SK-N-SH (cell line): Measurements from ENCODE around the gene CDK9. TPM values are rescaled to one million over a fixed set of nuclear protein-coding genes. Genes with fewer than 3 reads are reported as not detected.

Experiments used
- CTCF ChIA-PET: fragments of 300-600, 350-600 bp; formaldehyde crosslinking; extraction: SDS; loops from one replicate; lab custom pipeline; 2021; lab: Yijun Ruan, JAX
- POLR2A ChIA-PET: fragments of 350-600 bp; sonication (Branson Sonifier 250); formaldehyde crosslinking; extraction: SDS; loops from one replicate; lab custom pipeline; 2020; ENCODE audit warnings: antibody characterized with exemption, inconsistent platforms; lab: Yijun Ruan, JAX
- DNase-seq: peaks from one replicate; pipeline ENCODE4 v3.0.0; 2012
- H2AFZ ChIP-seq: fragments of 200-600 bp; sonication (generic); 2 replicates; pipeline ENCODE4 v1.8.1; 2016; ENCODE audit warnings: antibody characterized with exemption, mild to moderate bottlenecking, low read depth
- H3F3A ChIP-seq: fragments of 200-600 bp; sonication (generic); replicated peaks from 2 replicates; pipeline ENCODE3; 2016; ENCODE audit warnings: antibody characterized with exemption, mild to moderate bottlenecking; ENCODE audit not compliant: insufficient read depth
- H3K27ac ChIP-seq, 2 experiments: fragments of 200-500 bp in 1 of 2; fragments of 200-600 bp in 1 of 2; sonication (Bioruptor generic) in 1 of 2; sonication (generic), shearing (Covaris generic) in 1 of 2; 2 replicates each; pipeline versions ENCODE4 v1.5.1 to v1.6.1; 2014 to 2016; ENCODE audit warnings: low read depth in 2 of 2, inconsistent platforms in 1 of 2, low read length in 1 of 2, mild to moderate bottlenecking in 1 of 2, mixed read lengths in 1 of 2
- H3K27me3 ChIP-seq: fragments of 200-600 bp; sonication (generic), shearing (Covaris generic); 2 replicates; pipeline ENCODE4 v1.6.1; 2016; ENCODE audit warnings: mixed run types; ENCODE audit not compliant: insufficient read depth
- H3K36me3 ChIP-seq, 2 experiments: fragments of 200-500 bp in 1 of 2; fragments of 200-600 bp in 1 of 2; sonication (Bioruptor generic) in 1 of 2; sonication (generic) in 1 of 2; replicated peaks in 1 of 2; 2 replicates each; pipeline versions ENCODE3 to v1.5.1; 2014 to 2016; ENCODE audit warnings: low read length in 1 of 2, mild to moderate bottlenecking in 1 of 2; ENCODE audit not compliant: insufficient read depth in 2 of 2, control insufficient read depth in 1 of 2
- H3K4me1 ChIP-seq, 2 experiments: fragments of 200-500 bp in 1 of 2; fragments of 200-600 bp in 1 of 2; sonication (Bioruptor generic) in 1 of 2; sonication (generic), shearing (Covaris generic) in 1 of 2; 2 replicates each; pipeline versions ENCODE4 v1.5.1 to v1.6.1; 2014 to 2016; ENCODE audit warnings: low read depth in 1 of 2, low read length in 1 of 2, mixed run types in 1 of 2; ENCODE audit not compliant: insufficient read depth in 2 of 2, control insufficient read depth in 1 of 2
- H3K4me2 ChIP-seq: fragments of 200-600 bp; sonication (generic), shearing (Covaris generic); 2 replicates; pipeline ENCODE4 v1.6.1; 2017; ENCODE audit warnings: mixed run types
- H3K4me3 ChIP-seq, 2 experiments: fragments of 200-500 bp in 1 of 2; fragments of 200-600 bp in 1 of 2; sonication (Bioruptor generic) in 1 of 2; sonication (generic), shearing (Covaris generic) in 1 of 2; 2 replicates each; pipeline versions ENCODE4 v1.5.1 to v1.8.1; 2014 to 2016; ENCODE audit warnings: low read depth in 2 of 2, inconsistent platforms in 1 of 2, low read length in 1 of 2, mild to moderate bottlenecking in 1 of 2, mixed read lengths in 1 of 2, moderate library complexity in 1 of 2
- H3K79me2 ChIP-seq: fragments of 200-600 bp; sonication (generic); 2 replicates; pipeline ENCODE4 v1.8.1; 2017; ENCODE audit warnings: mild to moderate bottlenecking; ENCODE audit not compliant: insufficient read depth
- H3K9ac ChIP-seq: fragments of 200-600 bp; sonication (generic); 2 replicates; pipeline ENCODE4 v1.6.1; 2017; ENCODE audit warnings: mixed run types
- H3K9me2 ChIP-seq: fragments of 200-600 bp; sonication (generic); 2 replicates; pipeline ENCODE4 v1.6.1; 2017; ENCODE audit warnings: mixed run types
- H3K9me3 ChIP-seq: fragments of 200-600 bp; sonication (generic); 2 replicates; pipeline ENCODE4 v1.6.1; 2017; ENCODE audit warnings: mixed run types, mild to moderate bottlenecking, moderate library complexity
- H4K20me1 ChIP-seq: fragments of 200-600 bp; sonication (generic); 2 replicates; pipeline ENCODE4 v1.6.1; 2017; ENCODE audit warnings: mild to moderate bottlenecking, mixed run types; ENCODE audit not compliant: insufficient read depth
- ELF1 ChIP-seq: IDR thresholded peaks from 2 replicates; pipeline ENCODE4 v1.4.0; 2012
- EP300 ChIP-seq, 2 experiments: IDR thresholded peaks; 2 replicates each; pipeline versions ENCODE4 v1.4.0 to v1.6.1; 2012; ENCODE audit warnings: borderline replicate concordance in 1 of 2, low read depth in 1 of 2, low read length in 1 of 2
- FOSL2 ChIP-seq: IDR thresholded peaks from 2 replicates; pipeline ENCODE4 v1.4.0; 2012; ENCODE audit warnings: low read depth, mild to moderate bottlenecking, moderate library complexity, borderline replicate concordance
- GABPA ChIP-seq: IDR thresholded peaks from 2 replicates; pipeline ENCODE4 v1.4.0; 2012; ENCODE audit warnings: low read depth, mild to moderate bottlenecking
- MXI1 ChIP-seq: IDR thresholded peaks from 2 replicates; pipeline ENCODE4 v1.6.1; 2012; ENCODE audit warnings: mild to moderate bottlenecking, low read depth, low read length, improper control_type of control experiment
- SMC3 ChIP-seq: IDR thresholded peaks from 2 replicates; pipeline ENCODE4 v1.6.1; 2012; ENCODE audit warnings: low read depth, low read length, improper control_type of control experiment
- USF1 ChIP-seq: IDR thresholded peaks from 2 replicates; pipeline ENCODE4 v1.4.0; 2012; ENCODE audit warnings: low read depth, borderline replicate concordance
- USF2 ChIP-seq: fragments of 150-350 bp; IDR thresholded peaks from 2 replicates; pipeline ENCODE4 v1.6.1; 2017; ENCODE audit warnings: antibody characterized with exemption, low read length, low read depth, borderline replicate concordance
- YY1 ChIP-seq: IDR thresholded peaks from 2 replicates; pipeline ENCODE4 v1.4.0; 2012; ENCODE audit warnings: low read depth, mild to moderate bottlenecking
- WGBS: methylation state at CpG from one replicate; pipeline ENCODE4 v1.1.6; 2017; ENCODE audit warnings: low lambda C conversion rate; 5-methylcytosine and 5-hydroxymethylcytosine counted together
- polyA plus RNA-seq, 3 experiments: library from polyadenylated mRNA; depleted of rRNA; stranded (reverse); fragments of >200 nt; gene quantifications; 2 replicates each; pipeline ENCODE4 v1.2.3, GENCODE V29; 2012

CDK9 gene
- polyA plus RNA-seq, 1 of the 3 experiments (the other 2 are of a cell fraction) = 82.7 TPM

- no peaks in the 10 kb centered on the region for H4K20me1 ChIP-seq
- peaks cover 0 to 39% of the 10 kb centered on the region in 2 experiments; a peak in 1 of 4 replicates for H3K4me1 ChIP-seq
- no peak overlapping the region for H3K9ac ChIP-seq
- peaks cover 8% of the 10 kb centered on the region for H3F3A ChIP-seq
- H3K4me3 ChIP-seq = no peak overlapping the region
- no peak for TF ChIP-seq EP300 (IDR thresholded peaks at IDR 0.05; ENCODE audit: borderline replicate concordance in 1 of 2, low read depth in 1 of 2, low read length in 1 of 2)
- no peak for TF ChIP-seq USF2
- TF ChIP-seq GABPA = no peak
- TF ChIP-seq FOSL2 = no peak
- no peak for TF ChIP-seq MXI1
- no peak for TF ChIP-seq ELF1
- WGBS = 98% methylated on average over 5 of the region's 11 CpGs
- H2AFZ ChIP-seq = no peak overlapping the region
- H3K4me2 ChIP-seq = no peak overlapping the region
- H3K27me3 ChIP-seq = no peaks in the 10 kb centered on the region
- peak overlapping the region in 1 of 2 experiments; percentile 12; a peak in 1 of 4 replicates for H3K27ac ChIP-seq
- H3K9me3 ChIP-seq = no peaks in the 10 kb centered on the region
- H3K36me3 ChIP-seq = peaks cover 14 to 29% of the 10 kb centered on the region in 2 experiments
- ChIA-PET POLR2A (no interaction called here), CTCF (interaction anchor here (0.8 to 1.2 kb wide), 3 partner anchors 8 to 55 kb away, joined by 3 read pairs; no protein-coding TSS in a partner anchor)
- no peaks in the 10 kb centered on the region for H3K9me2 ChIP-seq
- H3K79me2 ChIP-seq = 0 out of 2 replicates have a peak, but pooled peaks cover 3% of the 10 kb centered on the region
- DNase-seq = peak; percentile 21
These were observed 29.0 kb downstream of the CDK9 start for GRCh38 chr9:127814619-127815511.

- Histone ChIP-seq H3K79me2 (0 out of 2 replicates have a peak, but pooled peaks cover 3% of the 10 kb centered on the region), H3K27ac (peak overlapping the region in 1 of 2 experiments; percentile 12; a peak in 1 of 4 replicates), H3K36me3 (peaks cover 6 to 22% of the 10 kb centered on the region in 2 experiments), H3K4me1 (peaks cover 0 to 39% of the 10 kb centered on the region in 2 experiments; a peak in 1 of 4 replicates), H3K27me3 (no peaks in the 10 kb centered on the region), H3K4me2 (no peak overlapping the region), H2AFZ (no peak overlapping the region), H3K9me3 (no peaks in the 10 kb centered on the region), H3K9me2 (no peaks in the 10 kb centered on the region), H4K20me1 (no peaks in the 10 kb centered on the region), H3K4me3 (no peak overlapping the region), H3K9ac (no peak overlapping the region), H3F3A (peaks cover 11% of the 10 kb centered on the region)
- TF ChIP-seq USF1 (no peak), YY1 (no peak), SMC3 (no peak)
- WGBS = 96% methylated on average over 16 of the region's 33 CpGs
- peak; percentile 23 for DNase-seq
- POLR2A ChIA-PET = no interaction called here
- CTCF ChIA-PET = interaction anchor here (0.7 to 3.4 kb wide), 5 partner anchors 7 to 81 kb away, joined by 3 to 17 read pairs (median 3); no protein-coding TSS in a partner anchor
These were observed 29.9 kb downstream of the CDK9 start for GRCh38 chr9:127815512-127816361.
